Peyer's patch (tissue), 4 donors: Measurements from ENCODE around the gene SS18. TPM values are rescaled to one million over a fixed set of nuclear protein-coding genes. Genes with fewer than 3 reads are reported as not detected.

Source experiments
- DNase-seq, 3 donors: peaks; one replicate each; pipeline ENCODE4 v3.0.0-alpha.2; 2017 to 2019
- H3K27ac ChIP-seq, 4 donors: fragments of 200-600 bp; sonication (generic); one replicate each; pipeline ENCODE4 v1.5.1; 2016 to 2019
- H3K27me3 ChIP-seq, 2 donors: fragments of 200-600 bp; sonication (generic); one replicate each; pipeline ENCODE4 v1.5.1; 2019
- H3K36me3 ChIP-seq, 3 donors: fragments of 200-600 bp; sonication (generic); one replicate each; pipeline ENCODE4 v1.5.1; 2016 to 2019
- H3K4me1 ChIP-seq, 4 donors: fragments of 200-600 bp; sonication (generic); one replicate each; pipeline ENCODE4 v1.5.1; 2016 to 2019
- H3K4me3 ChIP-seq, 4 donors: fragments of 200-600 bp; sonication (generic); 1 replicate in 3 of 4; 2 replicates in 1 of 4; pipeline ENCODE4 v1.5.1; 2016 to 2019; ENCODE audit warnings: mild to moderate bottlenecking in 1 of 4
- H3K9me3 ChIP-seq, 4 donors: fragments of 200-600 bp; sonication (generic); one replicate each; pipeline ENCODE4 v1.5.1; 2016 to 2019; ENCODE audit warnings: mild to moderate bottlenecking in 1 of 4
- POLR2A ChIP-seq, 2 donors: fragments of 450-650 bp; IDR thresholded peaks; one replicate each; pipeline ENCODE4 v1.5.1; 2017; ENCODE audit warnings: antibody characterized with exemption in 2 of 2, mild to moderate bottlenecking in 2 of 2, moderate library complexity in 2 of 2
- total RNA-seq, 4 donors: library from RNA; depleted of rRNA; stranded (reverse); fragments of >200 nt; gene quantifications; one replicate each; pipeline ENCODE4 v1.1.0, GENCODE V29; 2016
- TF ChIP-seq, protein P1 (sequence below), 6 experiments: fragments of 450-650 bp in 4 of 6; fragments of 200-600 bp in 2 of 6; sonication (generic) in 1 of 6; IDR thresholded peaks; one replicate each; pipeline ENCODE4 v1.5.1; 2017 to 2019; ENCODE audit warnings: antibody characterized with exemption in 6 of 6, mild to moderate bottlenecking in 3 of 6, moderate library complexity in 1 of 6

The SS18 gene
- total RNA-seq, 4 donors from 2014 or later, result 81.8 to 135 (median 93.7) TPM

DNA sequence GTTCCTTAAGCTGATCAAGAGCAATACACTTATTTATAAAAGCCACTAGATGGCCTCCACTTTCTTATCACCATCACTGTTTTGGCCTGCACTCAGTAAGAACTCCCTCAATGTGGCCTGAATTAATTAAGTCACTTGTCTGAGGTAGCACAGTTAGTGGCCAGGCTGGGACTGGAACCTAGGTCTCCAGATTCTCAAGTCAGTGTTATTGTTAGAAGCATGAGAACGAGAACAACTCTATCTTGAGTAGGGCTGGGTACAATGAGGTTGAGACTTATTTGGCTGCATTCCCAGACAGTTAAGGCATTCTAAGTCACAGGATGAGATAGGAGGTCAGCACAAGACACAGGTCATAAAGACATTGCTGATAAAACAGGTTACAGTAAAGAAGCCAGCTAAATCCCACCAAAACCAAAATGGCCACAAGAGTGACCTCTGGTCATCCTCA, 115.8 kb downstream of the SS18 start:
- Histone ChIP-seq H3K27me3 (no peaks in the 10 kb centered on the region), H3K4me3 (no peak overlapping the region), H3K9me3 (no peaks in the 10 kb centered on the region), H3K27ac (no peak overlapping the region), H3K36me3 (no peaks in the 10 kb centered on the region), H3K4me1 (no peaks in the 10 kb centered on the region)
- TF ChIP-seq, protein P1, sequence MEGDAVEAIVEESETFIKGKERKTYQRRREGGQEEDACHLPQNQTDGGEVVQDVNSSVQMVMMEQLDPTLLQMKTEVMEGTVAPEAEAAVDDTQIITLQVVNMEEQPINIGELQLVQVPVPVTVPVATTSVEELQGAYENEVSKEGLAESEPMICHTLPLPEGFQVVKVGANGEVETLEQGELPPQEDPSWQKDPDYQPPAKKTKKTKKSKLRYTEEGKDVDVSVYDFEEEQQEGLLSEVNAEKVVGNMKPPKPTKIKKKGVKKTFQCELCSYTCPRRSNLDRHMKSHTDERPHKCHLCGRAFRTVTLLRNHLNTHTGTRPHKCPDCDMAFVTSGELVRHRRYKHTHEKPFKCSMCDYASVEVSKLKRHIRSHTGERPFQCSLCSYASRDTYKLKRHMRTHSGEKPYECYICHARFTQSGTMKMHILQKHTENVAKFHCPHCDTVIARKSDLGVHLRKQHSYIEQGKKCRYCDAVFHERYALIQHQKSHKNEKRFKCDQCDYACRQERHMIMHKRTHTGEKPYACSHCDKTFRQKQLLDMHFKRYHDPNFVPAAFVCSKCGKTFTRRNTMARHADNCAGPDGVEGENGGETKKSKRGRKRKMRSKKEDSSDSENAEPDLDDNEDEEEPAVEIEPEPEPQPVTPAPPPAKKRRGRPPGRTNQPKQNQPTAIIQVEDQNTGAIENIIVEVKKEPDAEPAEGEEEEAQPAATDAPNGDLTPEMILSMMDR (IDR thresholded peaks at IDR 0.05), result no peak
- no peak for TF ChIP-seq POLR2A (IDR thresholded peaks at IDR 0.05)
- DNase-seq, result no peak

Other genes with a start within 250 kb of the SS18 start
- gene PSMA8, start 43.3 kb upstream of the SS18 start, total RNA-seq, result not detected
- gene TAF4B, start 135.8 kb upstream of the SS18 start, total RNA-seq, result 10 to 100 TPM in 1 of 4 donors, 1 to 10 TPM in 3; 1.9 to 38.0 (median 6.5) TPM